ENCODE data around the gene NTM. TPM values are rescaled to one million over a fixed set of nuclear protein-coding genes. Genes with fewer than 3 reads are reported as not detected.

NTM gene
- total and polyA plus RNA-seq, 9 donors = 0.16 to 8.5 (median 0.55) TPM; not detected in 3

- Histone ChIP-seq H3K4me3 (no peak overlapping the region), H3K27me3 (no peaks in the 10 kb centered on the region), H3K36me3 (no peaks in the 10 kb centered on the region), H3K4me1 (ENCODE audit: insufficient read depth) (no peaks in the 10 kb centered on the region), H3K27ac (no peak overlapping the region), H3K9me3 (no peaks in the 10 kb centered on the region)
- intact Hi-C loops (cut with DNase I) = no loop called here
- DNase-seq = no peak
- 36 to 90% (median 77%) methylated on average over 2 of the region's 2 CpGs for WGBS, 3 donors
- TF ChIP-seq CTCF (IDR thresholded peaks at IDR 0.05) = no peak
- no peak for TF ChIP-seq POLR2A (IDR thresholded peaks at IDR 0.05)
- no peak for TF ChIP-seq EP300 (IDR thresholded peaks at IDR 0.05)
Observed at GRCh38 chr11:131597890-131598289, 227.5 kb downstream of the NTM start.

DNA sequence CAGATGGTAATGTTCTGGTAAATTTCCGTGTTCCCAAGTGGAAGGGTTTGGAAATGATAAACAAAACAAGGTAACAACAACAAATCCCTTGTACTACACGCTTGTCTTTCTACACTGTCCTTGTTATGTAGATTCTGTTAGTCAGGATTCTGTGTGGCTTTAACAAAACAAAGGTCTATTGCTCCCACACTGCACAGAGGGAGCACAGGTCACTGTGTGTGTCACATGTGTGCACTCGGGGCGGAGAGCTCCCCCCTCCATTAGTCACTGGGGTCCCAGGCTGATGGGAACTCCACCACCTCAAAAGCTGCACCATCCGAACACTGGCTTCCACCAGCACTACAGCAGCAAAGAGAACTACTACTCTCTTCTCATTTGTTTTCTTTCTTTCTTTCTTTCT, 227.9 kb downstream of the NTM start:
- no peak for DNase-seq
- H3K9me3 ChIP-seq = no peaks in the 10 kb centered on the region
- H3K27ac ChIP-seq = no peak overlapping the region
- H3K4me3 ChIP-seq = no peak overlapping the region
- intact Hi-C loops (cut with DNase I) = no loop called here
- H3K27me3 ChIP-seq = no peaks in the 10 kb centered on the region
- no peaks in the 10 kb centered on the region for H3K4me1 ChIP-seq (ENCODE audit: insufficient read depth)
- whole genome bisulfite sequencing, 3 donors = 47 to 58% (median 57%) methylated on average over 5 of the region's 5 CpGs
- H3K36me3 ChIP-seq = no peaks in the 10 kb centered on the region
- TF ChIP-seq POLR2A (IDR thresholded peaks at IDR 0.05) = no peak
- TF ChIP-seq CTCF (IDR thresholded peaks at IDR 0.05) = no peak
- no peak for TF ChIP-seq EP300 (IDR thresholded peaks at IDR 0.05)

- 79 to 88% (median 85%) methylated on average over 8 of the region's 8 CpGs for WGBS, 3 donors
- no peaks in the 10 kb centered on the region for H3K36me3 ChIP-seq
- TF ChIP-seq EP300 (IDR thresholded peaks at IDR 0.05) = no peak
- no peak for TF ChIP-seq POLR2A (IDR thresholded peaks at IDR 0.05)
- TF ChIP-seq CTCF (IDR thresholded peaks at IDR 0.05) = no peak
- intact Hi-C loops (cut with DNase I) = no loop called here
- no peak for DNase-seq
- H3K27ac ChIP-seq = no peak overlapping the region
- H3K4me3 ChIP-seq = no peak overlapping the region
- no peaks in the 10 kb centered on the region for H3K4me1 ChIP-seq (ENCODE audit: insufficient read depth)
- no peaks in the 10 kb centered on the region for H3K27me3 ChIP-seq
- H3K9me3 ChIP-seq = no peaks in the 10 kb centered on the region
Observed at GRCh38 chr11:131599285-131599684, 228.9 kb downstream of the NTM start.

DNA sequence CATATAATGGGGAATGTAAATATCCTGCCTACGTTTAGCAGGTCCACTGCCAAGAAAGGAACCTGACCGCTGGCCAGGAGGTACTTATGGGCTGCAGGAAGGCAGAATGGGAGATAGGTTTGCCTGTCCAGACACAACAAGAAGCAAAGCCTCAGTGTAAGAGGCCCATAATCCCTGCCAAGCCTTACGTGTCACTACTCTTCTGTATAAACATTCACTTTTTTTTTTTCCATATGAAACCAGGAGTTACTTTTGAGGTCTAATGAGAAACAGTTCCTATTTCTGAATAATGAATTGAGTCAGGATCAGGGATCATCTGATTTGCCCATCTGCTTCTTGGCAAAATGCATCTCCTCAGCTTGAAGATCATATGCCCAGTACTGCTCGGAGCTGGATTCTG, 230.2 kb downstream of the NTM start:
- Histone ChIP-seq H3K36me3 (no peaks in the 10 kb centered on the region), H3K27me3 (no peaks in the 10 kb centered on the region), H3K9me3 (no peaks in the 10 kb centered on the region), H3K4me1 (ENCODE audit: insufficient read depth) (no peaks in the 10 kb centered on the region), H3K4me3 (no peak overlapping the region), H3K27ac (no peak overlapping the region)
- no peak for DNase-seq
- no peak for TF ChIP-seq POLR2A (IDR thresholded peaks at IDR 0.05)
- TF ChIP-seq EP300 (IDR thresholded peaks at IDR 0.05) = no peak
- TF ChIP-seq CTCF (IDR thresholded peaks at IDR 0.05) = no peak
- WGBS, 3 donors = 19 to 26% (median 23%) methylated on average over 4 of the region's 4 CpGs
- intact Hi-C loops (cut with DNase I) = no loop called here

DNA sequence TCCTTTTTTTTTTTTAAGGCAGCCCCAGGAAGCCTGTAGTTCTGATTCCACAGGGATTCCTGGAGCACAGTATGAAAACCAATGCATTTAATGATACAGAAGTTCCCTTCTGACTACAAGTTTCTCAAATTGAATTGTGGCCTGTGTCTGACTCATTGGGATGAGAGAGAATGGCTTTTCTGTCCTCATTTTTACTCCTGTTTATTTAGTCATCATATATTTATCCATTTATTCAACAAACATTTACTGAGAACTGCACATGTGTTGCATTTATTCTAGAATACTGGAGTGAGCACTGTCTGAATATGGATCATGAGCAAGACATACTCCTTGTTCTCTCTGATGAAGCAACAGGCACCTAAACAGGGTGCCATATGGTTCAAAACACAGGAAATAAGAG, 231.2 kb downstream of the NTM start:
- H3K4me3 ChIP-seq = no peak overlapping the region

More for the DNA sequence above, 231.2 kb downstream of the NTM start:
- TF ChIP-seq POLR2A (IDR thresholded peaks at IDR 0.05) (no peak), EP300 (IDR thresholded peaks at IDR 0.05) (no peak), CTCF (IDR thresholded peaks at IDR 0.05) (no peak)
- H3K27me3 ChIP-seq = no peaks in the 10 kb centered on the region
- no peaks in the 10 kb centered on the region for H3K9me3 ChIP-seq
- no peaks in the 10 kb centered on the region for H3K4me1 ChIP-seq (ENCODE audit: insufficient read depth)
- no peaks in the 10 kb centered on the region for H3K36me3 ChIP-seq
- H3K27ac ChIP-seq = no peak overlapping the region
- DNase-seq = no peak
- intact Hi-C loops (cut with DNase I) = no loop called here
